ENCODE results near the gene NPAS3. TPM values are rescaled to one million over a fixed set of nuclear protein-coding genes. Genes with fewer than 3 reads are reported as not detected.

NPAS3 gene
- total and polyA plus RNA-seq, 2 of the 8 experiments (the other 6 are each of a cell fraction or from before 2014, with no cell fraction given) = 0.11 to 0.60 TPM

DNA sequence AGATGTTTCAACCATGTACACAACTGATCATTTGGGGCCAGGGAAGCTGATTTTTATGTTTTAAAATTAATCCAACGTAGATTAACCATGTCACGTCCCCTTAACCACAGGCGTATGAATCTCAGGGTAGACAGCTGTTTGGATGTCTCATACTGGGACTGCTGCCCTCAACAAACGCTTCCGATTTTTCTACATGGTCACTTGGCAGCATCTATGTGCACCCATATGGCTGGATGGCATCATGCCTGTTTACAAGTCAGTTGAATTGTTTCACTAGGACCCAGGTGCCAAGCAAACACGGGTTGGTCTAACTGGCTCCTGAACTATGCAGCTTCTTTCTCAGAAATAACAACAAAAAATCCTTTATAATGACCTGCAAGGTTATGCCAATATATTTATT, 393.8 kb downstream of the NPAS3 start (continued):
- TF ChIP-seq HDAC2 (IDR thresholded peaks at IDR 0.05; ENCODE audit: borderline replicate concordance in 1 of 2, low read depth in 2 of 2, low read length in 2 of 2) (no peak), POLR2A (IDR thresholded peaks at IDR 0.05; ENCODE audit: control extremely low read depth in 1 of 2, low read depth in 2 of 2, low read length in 2 of 2) (no peak), ASH2L (IDR thresholded peaks at IDR 0.05; ENCODE audit: low read length) (no peak), SP4 (IDR thresholded peaks at IDR 0.05; ENCODE audit: low read length) (no peak), BCL11A (IDR thresholded peaks at IDR 0.05; ENCODE audit: low read depth in 2 of 2, low read length in 2 of 2) (no peak), CTBP2 (IDR thresholded peaks at IDR 0.05; ENCODE audit: borderline replicate concordance, insufficient read depth, insufficient read length, low read length) (no peak)

Measured in H1 (cell line).